GM21390 (cell line): ENCODE measurements around the gene DIP2B.

ENCODE experiments used
- ATAC-seq: cut with Tn5 transposase; IDR thresholded peaks from one replicate; pipeline ENCODE4 v1.9.1; 2021; ENCODE audit not compliant: unreplicated experiment

DIP2B gene

DNA sequence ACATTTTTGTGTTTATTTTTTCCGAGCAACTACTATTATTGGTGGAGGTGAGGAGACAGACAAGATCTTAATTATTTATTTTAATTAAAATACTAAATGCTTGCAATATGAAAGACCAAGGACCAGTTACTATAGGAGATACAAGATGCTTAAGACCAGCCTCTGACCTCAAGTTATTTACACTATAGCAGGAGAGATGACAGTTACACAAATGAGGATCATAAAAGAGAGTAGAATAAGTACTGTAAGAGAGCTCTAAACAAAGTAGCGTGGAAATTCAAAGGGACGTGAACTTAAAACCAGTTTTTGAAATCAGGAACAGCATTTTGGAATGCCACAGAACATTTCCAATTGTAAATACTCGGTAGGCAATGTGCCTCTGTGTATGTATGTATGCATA is 131.1 kb downstream of the DIP2B start:
- no peak for ATAC-seq

DNA sequence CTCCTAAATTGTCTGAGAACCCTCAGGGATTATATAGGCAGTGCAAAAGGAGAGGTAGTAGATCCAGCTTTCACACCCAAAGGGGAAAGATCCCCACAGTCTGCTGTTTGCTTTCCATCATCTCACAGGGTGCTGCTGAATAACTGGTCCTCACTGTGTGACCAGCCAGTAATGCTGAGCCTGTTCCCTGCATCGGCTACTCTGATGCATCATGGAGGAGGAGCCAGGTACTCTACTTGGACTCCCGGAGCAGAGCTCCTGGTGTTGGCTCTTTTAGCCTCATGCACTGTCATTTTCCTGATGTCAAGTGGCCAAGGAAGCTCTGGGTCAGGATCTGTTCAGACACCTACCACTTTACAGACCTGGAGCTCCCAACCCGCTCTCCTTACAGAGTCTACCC is 131.7 kb downstream of the DIP2B start:
- no peak for ATAC-seq

DNA sequence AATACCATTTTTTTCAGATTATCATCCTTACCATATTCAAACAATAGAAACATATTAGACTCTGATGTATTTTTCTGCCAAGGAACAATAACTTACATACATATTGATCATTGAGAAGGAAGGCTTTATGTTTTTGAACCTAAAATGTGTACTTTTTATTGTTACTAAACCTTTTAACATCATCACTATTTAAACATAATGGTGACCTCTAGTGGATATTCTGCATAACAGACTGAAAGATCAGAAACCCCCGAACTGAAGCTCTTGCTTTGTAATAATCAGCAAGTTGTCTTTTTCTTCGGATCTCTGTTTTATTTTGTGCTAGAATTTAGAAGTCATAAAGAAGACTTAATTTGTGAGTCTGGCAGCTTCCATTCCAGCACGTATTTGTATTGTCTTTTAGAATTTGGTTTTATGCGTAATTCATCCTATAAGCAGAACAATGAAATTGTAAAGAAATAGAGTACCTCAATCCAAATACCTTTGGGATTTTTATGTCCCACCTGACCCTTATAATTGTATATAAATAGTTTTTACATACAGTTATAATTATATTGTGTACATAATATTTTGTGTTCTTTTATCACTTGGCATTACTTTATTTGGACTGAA is 133.2 kb downstream of the DIP2B start:
- no peak for ATAC-seq

DNA sequence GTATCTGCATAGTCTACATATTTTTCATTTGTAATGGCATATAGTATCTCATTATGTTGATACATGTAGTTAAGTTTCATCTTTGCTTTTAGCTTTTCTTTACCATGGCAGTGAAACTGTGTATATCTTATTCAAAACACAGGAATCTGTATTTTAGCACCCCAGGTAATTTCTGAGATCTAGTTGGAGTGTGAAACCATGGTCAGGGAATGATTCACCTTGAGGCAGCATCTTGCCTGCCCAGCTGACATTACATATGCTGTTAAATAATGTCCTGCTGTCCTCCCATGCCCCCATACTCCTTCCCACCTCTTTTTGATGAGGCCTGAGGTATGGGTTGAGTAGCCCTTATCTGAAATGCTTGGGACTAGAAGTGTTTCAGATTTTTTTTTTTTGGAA is 133.7 kb downstream of the DIP2B start:
- no peak for ATAC-seq

DNA sequence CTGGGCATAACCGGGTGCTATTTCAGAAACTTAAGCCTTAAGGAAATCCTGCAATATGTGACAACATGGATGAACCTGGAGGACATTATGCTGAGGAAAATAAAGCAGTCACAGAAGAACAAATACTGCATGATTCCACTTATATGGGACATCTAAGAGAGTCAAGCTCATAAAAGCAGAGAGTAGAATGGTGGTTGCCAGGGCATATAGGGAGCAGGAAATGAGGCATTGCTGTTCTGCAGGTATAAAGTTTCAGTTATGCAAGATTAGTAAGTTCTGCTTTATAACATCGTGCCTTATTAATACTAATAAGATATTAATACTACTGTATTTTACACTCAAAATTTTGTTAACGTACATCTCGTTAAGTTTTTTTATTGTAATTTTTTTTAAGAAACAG is 134.9 kb downstream of the DIP2B start:
- ATAC-seq = no peak

DNA sequence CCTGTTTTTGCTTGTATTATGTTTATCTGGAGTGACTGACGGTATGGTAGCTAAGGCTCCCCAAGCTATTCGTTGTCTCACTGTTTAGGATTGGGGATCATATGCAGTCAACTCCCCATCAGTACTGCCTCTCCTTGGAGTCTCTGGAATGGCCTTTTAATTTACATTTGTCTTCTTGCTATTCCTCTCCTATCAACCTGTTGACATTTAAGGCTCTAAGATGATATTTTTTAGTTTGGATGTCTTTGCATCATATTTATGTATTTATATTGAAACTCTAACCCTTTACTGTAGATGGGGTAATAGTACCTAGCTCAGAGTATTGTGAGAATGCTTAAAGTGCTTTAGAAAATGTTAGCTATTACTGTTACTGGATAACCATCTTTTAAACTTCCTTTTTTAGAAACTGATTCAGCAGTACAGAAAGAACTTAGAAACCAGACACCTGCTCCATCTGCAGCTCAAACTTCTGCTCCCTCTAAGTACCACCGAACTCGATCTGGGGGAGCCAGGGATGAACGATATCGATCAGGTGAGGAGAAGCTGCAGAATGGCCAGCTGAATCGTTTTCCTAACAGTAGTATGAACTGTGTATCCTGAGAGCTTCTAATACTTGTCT is 135.6 kb downstream of the DIP2B start:
- ATAC-seq = no peak

DNA sequence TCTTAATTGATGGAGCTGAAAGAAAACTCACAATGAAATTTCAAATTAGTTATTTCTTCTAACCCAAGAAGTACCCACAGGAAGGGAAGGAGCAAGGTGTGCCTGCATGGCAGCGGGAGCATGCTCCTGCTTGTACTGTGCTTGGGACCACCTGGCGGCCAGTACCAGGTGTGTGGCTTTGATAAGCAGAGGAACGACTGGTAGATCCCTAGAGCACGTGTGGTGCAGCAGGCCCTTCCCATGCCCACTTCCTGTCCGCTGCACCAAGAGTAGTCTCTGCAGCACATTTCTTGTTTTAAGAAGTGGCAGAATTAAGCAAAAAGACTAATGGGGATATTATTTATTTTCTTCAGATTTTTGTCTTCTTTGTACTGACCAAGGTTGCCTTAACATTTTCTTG is 136.8 kb downstream of the DIP2B start:
- ATAC-seq = no peak

DNA sequence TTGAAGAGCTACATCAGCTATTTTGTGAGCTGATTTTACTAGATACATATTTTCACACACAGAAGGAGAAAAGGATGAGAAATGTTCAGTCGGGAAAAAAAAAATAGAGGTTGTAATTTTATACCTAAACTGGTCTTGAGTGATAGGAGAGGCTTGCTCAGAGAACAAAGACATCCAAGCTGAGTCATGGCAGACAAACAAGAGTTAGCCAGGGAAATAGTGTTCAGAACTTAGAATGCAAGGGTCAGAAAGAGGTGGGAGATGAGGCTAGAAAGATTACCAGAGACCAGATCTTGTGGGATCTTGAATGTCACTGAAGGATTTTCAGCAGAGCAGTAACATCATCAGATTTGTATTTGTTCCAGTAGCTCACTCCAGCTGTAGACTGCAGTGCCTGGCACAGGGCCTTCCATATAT is 137.3 kb downstream of the DIP2B start:
- ATAC-seq = no peak

DNA sequence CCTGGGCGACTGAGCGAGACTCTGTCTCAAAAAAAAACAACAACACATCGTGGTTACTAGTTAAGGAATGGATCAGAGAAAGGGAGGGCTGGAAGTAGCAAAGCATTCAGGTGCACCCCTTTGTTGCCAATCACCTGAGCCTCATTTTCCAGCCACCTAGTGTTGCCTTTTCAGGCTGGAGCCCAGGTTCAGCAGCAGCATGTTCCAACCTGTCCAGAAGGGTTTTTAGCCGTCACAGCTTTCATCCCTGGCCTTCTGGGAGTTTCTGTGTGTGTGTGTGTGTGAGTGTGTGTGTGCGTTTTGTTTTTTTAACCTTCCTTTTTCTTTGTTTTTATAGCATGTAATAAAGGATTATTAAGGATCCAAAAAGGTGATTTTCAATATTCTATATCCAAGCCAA is 138.0 kb downstream of the DIP2B start:
- ATAC-seq = no peak

DNA sequence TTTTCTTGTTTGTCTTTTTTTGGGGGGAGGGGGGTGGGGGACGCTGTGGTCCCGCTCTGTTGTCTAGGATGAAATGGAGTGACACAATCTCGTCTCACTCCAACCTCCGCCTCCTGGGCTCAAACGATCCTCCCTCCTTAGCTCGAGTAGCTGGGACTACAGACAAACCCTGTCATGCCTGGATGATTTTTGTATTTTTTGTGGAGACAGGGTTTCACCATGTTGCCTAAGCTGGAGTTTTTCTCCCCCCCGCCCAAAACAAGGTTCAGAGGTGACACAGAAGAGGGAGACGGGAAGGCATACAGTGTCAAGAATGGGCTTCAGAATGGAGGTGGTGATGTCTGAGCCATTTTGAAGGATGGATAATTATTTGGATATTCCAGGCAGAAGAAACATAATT is 142.2 kb downstream of the DIP2B start:
- ATAC-seq = no peak

DNA sequence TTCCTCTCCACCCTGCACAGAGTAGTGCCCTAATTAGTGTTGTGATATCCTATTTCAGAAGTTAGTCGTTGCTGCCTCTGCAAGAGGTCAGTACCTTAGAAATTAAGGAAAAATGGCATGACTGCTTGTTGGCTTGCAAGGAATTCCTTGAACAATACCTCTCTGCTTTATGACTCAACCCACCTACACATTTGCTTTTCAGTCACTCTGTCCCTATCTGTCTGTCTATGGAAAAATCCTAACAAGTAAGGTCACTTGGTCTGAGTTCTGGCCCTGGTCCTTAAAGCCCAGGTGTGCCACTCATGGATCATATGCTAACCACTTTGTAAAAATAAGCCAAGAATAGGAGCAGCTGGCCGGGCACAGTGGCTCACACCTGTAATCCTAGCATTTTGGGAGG is 142.7 kb downstream of the DIP2B start:
- no peak for ATAC-seq

DNA sequence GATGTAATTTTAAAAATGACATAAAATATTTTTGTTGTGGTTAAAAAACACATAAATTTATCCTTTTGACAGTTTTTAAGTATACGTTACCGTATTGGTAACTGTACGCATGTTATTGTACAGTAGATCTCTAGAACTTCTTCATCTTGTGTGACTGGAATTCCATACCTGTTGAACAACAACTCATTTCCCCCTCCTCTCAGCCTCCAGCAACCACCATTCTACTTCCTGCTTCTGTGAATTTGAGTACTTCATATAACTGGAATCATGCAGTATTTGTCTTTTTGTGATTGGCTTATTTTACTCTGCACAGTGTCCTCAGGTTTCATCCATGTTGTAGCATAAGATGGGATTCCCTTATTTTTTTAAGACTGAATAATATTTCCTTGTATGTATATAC is 145.5 kb downstream of the DIP2B start:
- ATAC-seq = no peak

DNA sequence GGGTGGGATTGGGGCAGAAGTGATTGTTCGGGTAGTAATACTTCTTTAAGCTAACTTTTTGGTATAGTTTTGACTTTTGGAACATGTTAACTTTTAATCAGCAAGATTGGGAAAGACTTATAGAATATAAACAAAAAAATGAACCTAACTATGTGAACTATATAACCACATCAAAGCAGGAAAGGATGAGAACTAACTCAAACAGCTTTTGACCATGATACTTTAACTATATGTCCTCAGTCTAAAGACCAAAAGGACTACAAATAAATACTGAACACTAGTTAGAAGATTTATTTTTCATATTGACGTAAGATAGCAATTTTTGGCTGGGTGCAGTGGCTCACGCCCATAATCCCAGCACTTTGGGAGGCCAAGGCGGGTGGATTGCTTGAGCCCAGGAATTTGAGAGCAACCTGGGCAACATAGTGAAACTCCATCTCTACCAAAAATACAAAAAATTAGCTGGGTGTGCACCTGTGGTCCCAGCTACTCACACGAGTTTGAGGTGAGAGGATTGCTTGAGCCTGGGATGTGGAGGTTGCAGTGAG is 150.7 kb downstream of the DIP2B start:
- ATAC-seq = no peak

DNA sequence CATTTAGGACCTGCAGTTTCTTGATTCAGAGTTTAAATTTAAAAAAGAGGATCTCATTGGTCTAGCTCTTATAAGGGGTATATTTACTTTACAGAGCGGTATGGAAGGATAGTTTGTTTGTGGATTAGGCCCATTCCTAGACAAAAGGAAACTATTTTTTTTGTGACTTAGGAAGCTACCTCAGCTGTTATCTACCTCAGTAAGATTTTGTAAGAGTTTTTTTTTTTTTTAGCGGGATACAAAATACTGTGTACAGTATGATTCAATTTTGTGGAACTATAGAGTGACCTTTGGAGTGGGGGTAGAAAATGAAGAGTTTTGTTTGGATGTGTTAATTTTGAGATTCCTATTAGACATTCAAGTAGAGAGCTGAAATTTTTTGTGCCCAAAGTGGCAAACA is 154.5 kb downstream of the DIP2B start:
- no peak for ATAC-seq

DNA sequence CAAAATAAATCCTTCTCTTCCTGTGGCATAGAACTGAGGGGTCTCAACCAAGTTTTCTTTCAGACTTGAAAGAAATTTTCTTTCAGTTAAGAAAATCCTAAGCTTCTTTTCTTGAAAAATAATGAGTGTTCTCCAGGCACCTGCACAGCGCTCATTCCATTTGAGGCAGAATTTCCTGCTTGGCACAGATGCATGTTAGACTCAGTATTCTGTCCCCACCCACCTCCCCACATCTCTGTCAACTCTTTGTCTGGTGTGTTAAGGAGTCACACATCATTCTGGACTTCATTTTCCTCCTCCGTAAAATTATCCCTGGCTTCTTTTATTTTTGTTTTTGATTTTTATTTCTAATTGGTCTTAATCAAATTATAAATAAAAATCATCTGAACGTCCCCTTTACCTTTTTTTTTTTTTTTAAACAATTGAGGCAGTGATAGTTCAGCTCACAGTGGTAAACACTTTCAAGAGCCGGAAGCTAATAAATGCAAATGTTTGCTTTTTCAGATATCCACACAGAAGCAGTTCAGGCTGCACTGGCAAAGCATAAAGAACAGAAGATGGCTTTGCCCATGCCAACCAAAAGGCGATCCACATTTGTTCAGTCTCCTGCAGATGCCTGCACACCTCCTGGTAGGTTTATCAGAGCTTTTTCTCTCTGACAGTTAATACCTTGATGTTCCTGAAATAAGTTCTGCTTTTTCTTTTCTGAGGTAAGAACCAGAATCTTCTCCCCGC is 155.1 kb downstream of the DIP2B start:
- no peak for ATAC-seq

DNA sequence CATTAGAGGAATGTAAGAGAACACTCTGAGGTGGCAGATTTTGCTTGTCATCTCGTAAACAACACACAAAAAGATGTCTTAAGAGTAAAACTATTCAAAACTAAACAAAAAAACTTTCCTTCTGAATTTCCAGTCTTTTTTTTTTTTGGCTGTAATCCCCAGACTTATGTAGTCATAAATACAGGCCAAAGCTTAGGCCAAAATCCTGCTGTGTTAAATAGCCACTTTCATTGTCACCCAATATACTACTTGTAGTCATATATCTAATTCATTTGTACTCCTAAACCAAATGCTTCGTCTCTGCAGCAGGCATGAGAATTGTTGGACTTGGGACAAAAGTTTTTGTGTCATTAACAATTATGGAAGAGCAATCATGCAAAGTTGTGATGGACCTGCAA is 155.6 kb downstream of the DIP2B start:
- no peak for ATAC-seq

DNA sequence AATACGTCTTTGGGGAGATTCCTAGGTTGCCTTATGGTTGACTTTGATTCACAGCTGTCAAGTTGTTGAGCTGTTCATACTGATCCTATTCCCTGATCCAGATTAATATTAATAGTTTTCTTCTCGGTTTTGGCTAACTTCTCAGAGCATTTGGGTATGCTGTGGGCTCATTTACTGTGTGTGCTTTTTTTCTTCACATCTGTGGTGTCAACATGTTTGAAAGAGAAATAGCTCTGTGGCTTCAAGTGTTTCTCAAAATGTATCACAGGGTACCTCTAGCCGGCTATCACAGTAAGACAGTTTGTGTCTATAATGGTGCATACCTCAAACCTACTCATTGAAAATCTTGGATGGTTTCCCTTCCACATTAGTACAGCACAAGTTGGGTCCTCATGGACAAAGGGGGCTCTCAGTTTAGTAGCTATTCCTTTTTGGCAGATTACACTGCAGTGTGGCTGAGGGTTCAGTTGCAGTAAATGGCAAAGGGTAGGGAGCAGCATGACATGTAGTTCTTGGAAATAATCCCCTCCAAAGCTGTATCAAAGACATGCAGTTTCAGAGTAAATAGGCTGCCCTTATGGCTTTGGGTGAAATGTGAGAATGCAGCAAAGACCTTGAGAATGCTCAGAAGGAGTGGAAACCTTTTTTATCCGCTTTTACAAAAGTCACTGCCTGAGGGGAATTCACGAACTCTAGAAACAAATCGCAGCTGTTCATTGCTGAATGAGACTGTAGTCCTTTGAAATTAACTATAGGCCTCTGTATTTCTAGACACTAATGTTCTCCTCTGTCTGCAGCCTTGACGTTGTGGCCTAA is 156.7 kb downstream of the DIP2B start:
- ATAC-seq = no peak

DNA sequence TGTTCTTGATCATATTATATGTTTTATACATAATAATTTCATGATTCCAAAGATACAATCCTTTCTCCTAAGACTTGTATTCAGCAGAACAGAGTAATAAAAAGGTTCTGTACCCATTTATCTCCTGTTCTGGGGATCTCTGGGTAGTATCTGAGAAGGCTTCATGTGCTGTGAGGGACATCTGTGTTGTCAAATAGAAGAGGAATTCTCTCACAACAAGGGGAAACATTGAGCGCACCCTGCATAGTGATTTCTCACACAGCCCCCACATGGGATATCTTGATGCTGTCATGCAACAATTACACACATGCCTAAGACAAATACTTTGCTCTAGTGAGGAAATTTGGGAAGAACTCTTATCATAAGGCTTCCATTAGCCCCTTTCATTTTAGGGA is 157.3 kb downstream of the DIP2B start:
- ATAC-seq = no peak

DNA sequence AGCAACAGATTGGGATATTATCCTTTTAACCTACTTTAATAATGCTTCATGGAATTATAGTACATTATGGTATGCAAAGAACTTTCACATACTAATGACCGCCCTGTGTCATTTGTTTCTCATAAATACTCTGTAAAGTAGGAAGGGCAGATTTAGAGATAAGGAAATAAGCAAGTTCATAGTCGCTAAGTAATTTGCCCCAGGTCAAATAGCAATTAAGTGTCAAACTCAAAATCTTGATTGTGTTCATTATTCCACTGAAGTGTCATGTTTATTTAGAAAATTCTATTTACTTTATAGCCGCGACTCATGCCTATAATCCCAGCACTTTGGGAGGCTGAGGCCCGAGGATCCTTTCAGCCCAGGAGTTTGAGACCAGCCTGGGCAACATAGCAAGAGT is 160.4 kb downstream of the DIP2B start:
- no peak for ATAC-seq

DNA sequence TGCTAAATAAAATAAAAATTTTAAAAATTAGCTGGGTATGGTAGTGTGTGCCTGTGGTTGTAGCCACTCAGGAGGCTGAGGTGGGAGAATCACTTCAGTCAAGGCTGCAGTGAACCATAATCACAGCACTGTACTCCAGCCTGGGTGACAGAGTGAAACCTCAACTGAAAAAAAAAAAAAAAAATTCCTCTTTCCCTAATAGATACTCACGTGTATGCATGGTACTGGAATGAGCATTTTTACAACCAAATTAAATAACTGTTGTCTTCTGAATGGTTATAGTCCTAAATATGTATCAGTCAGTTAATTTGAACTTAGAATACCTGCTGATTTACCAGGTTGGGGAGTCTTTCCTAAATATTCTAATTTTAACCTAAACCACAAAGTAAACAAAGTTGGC is 160.8 kb downstream of the DIP2B start:
- no peak for ATAC-seq

DNA sequence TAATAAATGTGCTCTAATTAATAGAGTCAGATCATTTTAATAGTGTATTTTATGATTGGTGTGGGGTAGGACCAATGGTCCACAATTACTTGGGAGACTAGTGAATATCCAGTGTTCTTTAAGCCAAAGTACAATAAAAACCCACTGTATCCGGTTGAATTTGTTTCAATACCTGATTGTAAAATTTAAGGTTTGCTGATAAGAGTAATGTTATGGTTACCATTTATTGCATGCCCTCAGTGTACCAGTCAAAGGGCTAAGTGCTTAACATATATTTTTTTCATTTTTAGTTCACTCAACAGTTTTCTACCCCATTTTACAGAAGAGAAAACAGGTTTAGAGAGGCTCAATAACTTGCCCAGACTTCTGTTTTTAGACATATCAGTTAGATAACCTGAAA is 161.2 kb downstream of the DIP2B start:
- ATAC-seq = no peak

DNA sequence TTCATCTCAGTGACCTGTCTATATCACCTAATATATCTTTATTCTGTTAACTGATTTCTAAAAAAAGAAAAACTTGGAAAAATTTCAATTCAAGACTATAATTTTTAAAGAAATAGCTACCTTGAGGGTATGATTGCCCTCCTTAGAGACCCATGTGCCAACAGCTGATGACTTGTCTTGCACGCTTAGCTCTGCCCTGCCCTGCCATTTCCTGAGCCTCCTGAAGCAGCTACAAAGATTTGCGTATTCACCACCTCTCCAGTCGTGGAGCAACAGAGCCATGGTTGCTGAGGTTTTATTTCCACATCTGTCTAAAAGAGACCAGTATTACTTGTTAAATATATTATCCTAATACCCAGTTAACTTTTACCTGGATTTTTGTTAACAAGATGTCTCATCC is 167.4 kb downstream of the DIP2B start:
- ATAC-seq = no peak
